Tibial nerve (tissue), 3 donors: ENCODE results near the gene KPNA1.

Experiments
- POLR2A ChIP-seq, 2 donors: fragments of 450-650 bp; IDR thresholded peaks; one replicate each; pipeline ENCODE4 v1.6.1; 2017; ENCODE audit warnings: antibody characterized with exemption in 2 of 2, mild to moderate bottlenecking in 2 of 2, moderate library complexity in 2 of 2
- TF ChIP-seq, protein P1 (sequence below), 5 experiments: fragments of 200-600 bp in 3 of 5; fragments of 450-650 bp in 2 of 5; sonication (generic) in 3 of 5; IDR thresholded peaks; one replicate each; pipeline ENCODE4 v1.5.1; 2016 to 2019; ENCODE audit warnings: antibody characterized with exemption in 5 of 5, mild to moderate bottlenecking in 3 of 5, moderate library complexity in 2 of 5

- TF ChIP-seq, protein P1, sequence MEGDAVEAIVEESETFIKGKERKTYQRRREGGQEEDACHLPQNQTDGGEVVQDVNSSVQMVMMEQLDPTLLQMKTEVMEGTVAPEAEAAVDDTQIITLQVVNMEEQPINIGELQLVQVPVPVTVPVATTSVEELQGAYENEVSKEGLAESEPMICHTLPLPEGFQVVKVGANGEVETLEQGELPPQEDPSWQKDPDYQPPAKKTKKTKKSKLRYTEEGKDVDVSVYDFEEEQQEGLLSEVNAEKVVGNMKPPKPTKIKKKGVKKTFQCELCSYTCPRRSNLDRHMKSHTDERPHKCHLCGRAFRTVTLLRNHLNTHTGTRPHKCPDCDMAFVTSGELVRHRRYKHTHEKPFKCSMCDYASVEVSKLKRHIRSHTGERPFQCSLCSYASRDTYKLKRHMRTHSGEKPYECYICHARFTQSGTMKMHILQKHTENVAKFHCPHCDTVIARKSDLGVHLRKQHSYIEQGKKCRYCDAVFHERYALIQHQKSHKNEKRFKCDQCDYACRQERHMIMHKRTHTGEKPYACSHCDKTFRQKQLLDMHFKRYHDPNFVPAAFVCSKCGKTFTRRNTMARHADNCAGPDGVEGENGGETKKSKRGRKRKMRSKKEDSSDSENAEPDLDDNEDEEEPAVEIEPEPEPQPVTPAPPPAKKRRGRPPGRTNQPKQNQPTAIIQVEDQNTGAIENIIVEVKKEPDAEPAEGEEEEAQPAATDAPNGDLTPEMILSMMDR (IDR thresholded peaks at IDR 0.05): peak; percentile 47 to 74 (median 69)
- TF ChIP-seq POLR2A (IDR thresholded peaks at IDR 0.05): peak; percentile 88 to 91
Observed at GRCh38 chr3:122383771-122384697, 130.7 kb downstream of the KPNA1 start, which contains the start of gene FAM162A.
